ENCODE measurements around the gene RNF225. TPM values are rescaled to one million over a fixed set of nuclear protein-coding genes. Genes with fewer than 3 reads are reported as not detected.

The RNF225 gene
- total and polyA plus RNA-seq, 8 donors, result not detected

DNA sequence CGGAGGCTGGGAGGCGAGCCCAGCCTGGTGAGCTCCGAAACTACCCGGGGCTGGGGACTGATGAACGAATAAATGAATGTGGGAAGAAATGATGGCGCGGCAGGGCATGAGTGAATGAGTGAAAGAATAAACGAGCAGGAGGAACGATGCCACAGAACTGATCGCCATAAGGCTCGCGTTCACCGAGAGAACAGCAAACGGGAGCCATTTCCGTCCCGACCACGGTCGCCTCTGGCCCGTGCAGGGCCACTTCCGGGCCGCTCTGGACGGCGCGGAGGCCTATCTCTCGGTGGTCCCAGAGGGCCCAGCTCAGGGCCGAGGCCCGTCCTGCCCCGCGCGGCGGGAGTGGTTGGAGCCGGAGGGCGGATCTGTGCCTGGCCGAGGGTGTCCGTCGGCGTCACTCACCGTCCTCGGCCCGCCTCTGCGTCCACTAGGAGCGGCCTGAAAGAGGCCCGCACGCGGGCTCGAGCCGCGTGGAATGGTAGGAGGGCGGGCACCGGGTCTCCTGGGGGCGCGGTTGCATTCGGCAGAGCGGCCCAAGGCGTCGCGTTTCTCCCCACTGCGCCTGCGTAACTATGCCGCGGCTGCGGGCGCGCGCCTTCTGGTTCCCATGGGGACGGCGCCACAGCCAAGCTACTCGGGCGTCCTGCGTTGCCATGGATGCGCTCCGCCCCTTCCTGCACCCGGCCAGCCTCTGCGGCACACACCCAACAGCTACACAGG, 33.0 kb upstream of the RNF225 start, which contains the start of gene ZNF497:
Gene ZNF497 (minus strand): TSS at position 480 of the 723 bp plus-strand sequence. CDS start 5,116 bp downstream, outside the sequence.
- intact Hi-C loops (cut with DNase I), result no loop called here
- WGBS, 2 donors, result 0% methylated on average over 63 to 74 of the region's 74 CpGs
- TF ChIP-seq, protein P1, sequence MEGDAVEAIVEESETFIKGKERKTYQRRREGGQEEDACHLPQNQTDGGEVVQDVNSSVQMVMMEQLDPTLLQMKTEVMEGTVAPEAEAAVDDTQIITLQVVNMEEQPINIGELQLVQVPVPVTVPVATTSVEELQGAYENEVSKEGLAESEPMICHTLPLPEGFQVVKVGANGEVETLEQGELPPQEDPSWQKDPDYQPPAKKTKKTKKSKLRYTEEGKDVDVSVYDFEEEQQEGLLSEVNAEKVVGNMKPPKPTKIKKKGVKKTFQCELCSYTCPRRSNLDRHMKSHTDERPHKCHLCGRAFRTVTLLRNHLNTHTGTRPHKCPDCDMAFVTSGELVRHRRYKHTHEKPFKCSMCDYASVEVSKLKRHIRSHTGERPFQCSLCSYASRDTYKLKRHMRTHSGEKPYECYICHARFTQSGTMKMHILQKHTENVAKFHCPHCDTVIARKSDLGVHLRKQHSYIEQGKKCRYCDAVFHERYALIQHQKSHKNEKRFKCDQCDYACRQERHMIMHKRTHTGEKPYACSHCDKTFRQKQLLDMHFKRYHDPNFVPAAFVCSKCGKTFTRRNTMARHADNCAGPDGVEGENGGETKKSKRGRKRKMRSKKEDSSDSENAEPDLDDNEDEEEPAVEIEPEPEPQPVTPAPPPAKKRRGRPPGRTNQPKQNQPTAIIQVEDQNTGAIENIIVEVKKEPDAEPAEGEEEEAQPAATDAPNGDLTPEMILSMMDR (IDR thresholded peaks at IDR 0.05), result no peak
- no peak for FAIRE-seq
- no peaks in the 10 kb centered on the region for H3K4me1 ChIP-seq
- no peaks in the 10 kb centered on the region for H3K27me3 ChIP-seq
- H3K27ac ChIP-seq, result peak within 1 kb of the TSS; percentile 78 to 91 (median 83)
- no peaks in the 10 kb centered on the region for H3K36me3 ChIP-seq
- DNase-seq, result peak; percentile 96 to 99 (median 97)
- H3K9me3 ChIP-seq, result no peaks in the 10 kb centered on the region
- peak; percentile 94 to 97 (median 95) for ATAC-seq
- H3K4me3 ChIP-seq, result peak within 1 kb of the TSS; percentile 38 to 65 (median 58)

DNA sequence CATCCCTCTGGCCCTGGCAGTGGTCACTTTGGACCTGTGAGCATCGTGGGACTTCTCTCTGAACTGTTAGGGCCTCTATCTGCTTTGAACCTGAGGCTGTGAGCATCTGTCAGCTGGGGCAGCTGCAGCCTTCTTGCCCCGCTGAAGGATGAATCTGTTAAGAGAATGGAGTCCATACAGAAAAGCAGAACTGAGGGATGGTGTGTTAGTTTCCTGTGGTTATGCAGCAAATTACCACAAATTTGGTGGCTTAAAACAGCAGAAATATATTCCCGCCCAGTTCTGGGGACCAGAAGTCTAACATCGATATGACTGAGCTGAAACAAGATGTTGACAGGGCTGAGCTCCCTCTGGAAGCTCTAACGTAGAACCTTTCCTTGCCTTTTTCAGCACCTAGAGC, 31.3 kb upstream of the RNF225 start:
- Histone ChIP-seq H3K36me3 (no peaks in the 10 kb centered on the region), H3K9me3 (no peaks in the 10 kb centered on the region), H3K4me1 (no peaks in the 10 kb centered on the region), H3K27me3 (no peaks in the 10 kb centered on the region), H3K27ac (no peak overlapping the region), H3K4me3 (no peak overlapping the region)
- WGBS, 2 donors, result 89 to 91% methylated on average over 5 of the region's 5 CpGs
- intact Hi-C loops (cut with DNase I), result no loop called here
- ATAC-seq (no peak), DNase-seq (no peak), FAIRE-seq (no peak)
- TF ChIP-seq, protein P1 (IDR thresholded peaks at IDR 0.05), result no peak

DNA sequence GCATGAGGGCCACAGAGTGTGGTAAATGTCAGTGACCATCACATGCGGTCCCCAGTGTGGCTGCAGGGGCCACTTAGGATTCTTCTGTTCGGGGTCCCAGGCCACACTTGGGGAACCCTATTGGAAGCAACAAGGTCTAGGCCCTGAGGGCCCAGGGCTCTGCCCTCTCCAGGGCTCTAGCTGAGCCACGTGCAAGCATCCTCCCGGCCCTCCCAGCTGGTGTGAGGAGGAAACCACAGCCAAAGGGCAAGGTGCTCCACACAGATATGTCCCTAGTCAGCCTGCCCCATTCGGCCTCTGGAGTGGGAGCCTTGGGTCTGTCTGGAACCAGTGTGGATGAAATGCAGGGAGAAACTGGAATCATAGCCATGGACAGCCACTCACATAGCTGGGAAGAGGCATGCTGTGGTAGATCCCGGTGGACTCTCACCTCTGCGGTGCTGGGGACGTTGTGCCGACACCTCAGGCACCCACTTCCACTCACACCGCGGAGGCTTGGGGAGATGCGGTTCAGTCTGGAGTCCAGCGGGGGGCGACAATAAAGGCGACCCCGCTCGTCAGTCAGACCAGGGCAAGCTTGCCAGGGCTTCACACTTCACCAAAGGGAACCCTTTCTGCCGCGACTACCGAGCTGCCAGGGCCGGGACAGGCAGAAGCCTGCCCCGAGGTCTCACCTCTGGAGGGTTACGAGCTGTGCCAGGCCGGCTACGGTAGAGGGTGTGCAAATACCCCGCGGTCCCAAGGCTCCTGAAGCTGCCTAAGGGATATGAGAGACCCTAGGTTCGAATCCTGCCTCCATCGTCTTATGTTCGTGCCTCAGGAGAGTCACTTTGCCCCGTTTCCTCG, 28.6 kb upstream of the RNF225 start:
- ATAC-seq, result no peak
- WGBS, 2 donors, result 88 to 90% methylated on average over 32 of the region's 32 CpGs
- Histone ChIP-seq H3K4me3 (no peak overlapping the region), H3K4me1 (no peaks in the 10 kb centered on the region), H3K9me3 (no peaks in the 10 kb centered on the region), H3K36me3 (no peaks in the 10 kb centered on the region), H3K27me3 (no peaks in the 10 kb centered on the region), H3K27ac (no peak overlapping the region)
- no peak for FAIRE-seq
- intact Hi-C loops (cut with DNase I), result no loop called here
- TF ChIP-seq, protein P1 (IDR thresholded peaks at IDR 0.05), result no peak
- DNase-seq, result no peak

DNA sequence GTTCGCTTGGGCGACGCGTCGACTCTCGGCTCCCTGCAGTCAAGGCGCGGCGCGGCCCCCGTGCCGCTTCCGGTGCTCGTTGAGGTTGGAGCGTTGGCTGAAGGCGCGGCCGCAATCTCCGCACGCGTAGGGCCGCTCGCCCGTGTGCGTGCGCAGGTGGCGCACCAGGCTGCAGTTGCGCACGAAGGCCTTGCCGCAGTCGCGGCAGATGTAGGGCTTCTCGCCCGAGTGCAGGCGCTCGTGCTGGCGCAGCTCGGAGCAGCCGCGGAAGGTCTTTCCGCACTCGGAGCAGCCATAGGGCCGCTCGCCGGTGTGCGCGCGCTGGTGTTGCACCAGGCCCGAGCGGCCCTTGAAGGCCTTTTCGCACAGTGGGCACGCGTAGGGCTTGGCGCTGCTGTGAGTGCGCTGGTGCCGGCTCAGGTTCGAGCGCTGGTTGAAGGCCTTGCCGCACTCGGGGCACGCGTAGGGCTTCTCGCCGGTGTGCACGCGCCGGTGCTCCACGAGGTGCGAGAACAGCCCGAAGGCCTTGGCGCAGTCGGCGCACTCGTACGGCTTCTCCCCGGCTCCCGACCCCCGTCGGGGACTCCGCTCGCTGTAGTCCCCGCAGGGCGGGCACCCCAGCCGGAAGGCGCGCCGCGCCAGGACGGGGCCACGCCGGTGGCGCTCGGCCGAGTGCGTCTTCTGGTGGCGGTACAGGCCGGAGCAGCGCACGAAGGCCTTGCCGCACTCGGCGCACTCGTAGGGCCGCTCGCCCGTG, 27.6 kb upstream of the RNF225 start:
- no peak for DNase-seq
- 83 to 86% methylated on average over 103 to 106 of the region's 106 CpGs for WGBS, 2 donors
- no peak for FAIRE-seq

More for the DNA sequence above, 27.6 kb upstream of the RNF225 start:
- Histone ChIP-seq H3K27me3 (no peaks in the 10 kb centered on the region), H3K36me3 (no peaks in the 10 kb centered on the region), H3K4me3 (no peak overlapping the region), H3K4me1 (no peaks in the 10 kb centered on the region), H3K9me3 (no peaks in the 10 kb centered on the region), H3K27ac (no peak overlapping the region)
- intact Hi-C loops (cut with DNase I), result no loop called here
- ATAC-seq, result no peak
- TF ChIP-seq, protein P1 (IDR thresholded peaks at IDR 0.05), result no peak

Measured in pancreas (tissue), 10 donors.